H9 (cell line): Measurements from ENCODE around the gene SP110. TPM values are rescaled to one million over a fixed set of nuclear protein-coding genes. Genes with fewer than 3 reads are reported as not detected.
"Not testable (repeated sequence)": the region's sequence is repeated elsewhere in the genome, so short reads cannot be mapped to it uniquely, and the experiment has no call there.

Experiments used
- DNase-seq: peaks from one replicate; pipeline ENCODE4 v3.0.0-alpha.2; 2017
- H2AFZ ChIP-seq: one replicate; pipeline ENCODE4 v1.6.1; 2013; ENCODE audit warnings: mild to moderate bottlenecking, low read length, control low read depth, moderate library complexity
- H2AK5ac ChIP-seq: 2 replicates; pipeline ENCODE4 v1.6.1; 2013; ENCODE audit warnings: low read length, control low read depth, mixed read lengths; ENCODE audit not compliant: insufficient read length
- H2BK120ac ChIP-seq: one replicate; pipeline ENCODE4 v1.6.1; 2013; ENCODE audit warnings: low read depth, mild to moderate bottlenecking, low read length, control low read depth, inconsistent platforms; ENCODE audit not compliant: poor library complexity, severe bottlenecking
- H2BK12ac ChIP-seq: 2 replicates; pipeline ENCODE4 v1.6.1; 2013; ENCODE audit warnings: low read length, control low read depth, mixed read lengths, low read depth; ENCODE audit not compliant: insufficient read length
- H2BK15ac ChIP-seq: 2 replicates; pipeline ENCODE4 v1.6.1; 2013; ENCODE audit warnings: low read depth, low read length, control low read depth
- H2BK20ac ChIP-seq: one replicate; pipeline ENCODE4 v1.6.1; 2013; ENCODE audit warnings: low read depth, mild to moderate bottlenecking, low read length, control low read depth, inconsistent platforms; ENCODE audit not compliant: poor library complexity, severe bottlenecking
- H2BK5ac ChIP-seq: 2 replicates; pipeline ENCODE4 v1.6.1; 2013; ENCODE audit warnings: low read length, control low read depth, mixed read lengths; ENCODE audit not compliant: insufficient read length
- H3K14ac ChIP-seq: 2 replicates; pipeline ENCODE4 v1.6.1; 2013; ENCODE audit warnings: low read length, control low read depth; ENCODE audit not compliant: insufficient read depth
- H3K18ac ChIP-seq: 2 replicates; pipeline ENCODE4 v1.6.1; 2013; ENCODE audit warnings: low read depth, mild to moderate bottlenecking, mixed read lengths, low read length, control low read depth; ENCODE audit not compliant: insufficient read length
- H3K23ac ChIP-seq: 2 replicates; pipeline ENCODE4 v1.6.1; 2013; ENCODE audit warnings: low read length, control low read depth, mixed read lengths, low read depth; ENCODE audit not compliant: insufficient read length
- H3K23me2 ChIP-seq: 2 replicates; pipeline ENCODE4 v1.6.1; 2013; ENCODE audit warnings: low read depth, mild to moderate bottlenecking, mixed read lengths, low read length, control low read depth; ENCODE audit not compliant: insufficient read length, poor library complexity, severe bottlenecking
- H3K27ac ChIP-seq: 2 replicates; pipeline ENCODE4 v1.5.1; 2013; ENCODE audit warnings: low read length, control low read depth, mixed read lengths, low read depth; ENCODE audit not compliant: insufficient read length
- H3K27me3 ChIP-seq: 2 replicates; pipeline ENCODE4 v1.6.1; 2013; ENCODE audit warnings: low read length, control low read depth, inconsistent platforms; ENCODE audit not compliant: insufficient read depth
- H3K4ac ChIP-seq: 2 replicates; pipeline ENCODE4 v1.6.1; 2013; ENCODE audit warnings: low read depth, mild to moderate bottlenecking, control low read depth, inconsistent platforms, low read length, moderate library complexity
- H3K4me1 ChIP-seq: 2 replicates; pipeline ENCODE4 v1.6.1; 2013; ENCODE audit warnings: low read length, control low read depth, inconsistent platforms; ENCODE audit not compliant: insufficient read depth
- H3K4me2 ChIP-seq: 2 replicates; pipeline ENCODE4 v1.6.1; 2013; ENCODE audit warnings: low read length, control low read depth, mixed read lengths; ENCODE audit not compliant: insufficient read length, insufficient read depth
- H3K56ac ChIP-seq: 2 replicates; pipeline ENCODE4 v1.6.1; 2013; ENCODE audit warnings: low read depth, mild to moderate bottlenecking, mixed read lengths, low read length, control low read depth; ENCODE audit not compliant: insufficient read length
- H3K79me1 ChIP-seq: 2 replicates; pipeline ENCODE4 v1.6.1; 2013; ENCODE audit warnings: low read depth, mild to moderate bottlenecking, moderate library complexity, low read length, control low read depth, inconsistent platforms; ENCODE audit not compliant: insufficient read depth, poor library complexity, severe bottlenecking
- H3K79me2 ChIP-seq: 2 replicates; pipeline ENCODE4 v1.6.1; 2013; ENCODE audit warnings: low read length, control low read depth, inconsistent platforms; ENCODE audit not compliant: insufficient read depth
- H3K9ac ChIP-seq: 2 replicates; pipeline ENCODE4 v1.6.1; 2013; ENCODE audit warnings: low read length, control low read depth, mixed read lengths; ENCODE audit not compliant: insufficient read length; ENCODE audit errors: extremely low read depth
- H3K9me3 ChIP-seq: one replicate; pipeline ENCODE4 v1.6.1; 2013; ENCODE audit warnings: low read depth, low read length, inconsistent platforms; ENCODE audit not compliant: control insufficient read depth
- H3T11ph ChIP-seq: one replicate; pipeline ENCODE4 v1.6.1; 2013; ENCODE audit warnings: mild to moderate bottlenecking, low read length, control low read depth, inconsistent platforms
- H4K20me1 ChIP-seq: one replicate; pipeline ENCODE4 v1.6.1; 2013; ENCODE audit not compliant: control insufficient read depth, insufficient read length, insufficient read depth
- H4K5ac ChIP-seq: 2 replicates; pipeline ENCODE4 v1.6.1; 2013; ENCODE audit warnings: low read depth, mild to moderate bottlenecking, mixed read lengths, low read length, control low read depth; ENCODE audit not compliant: insufficient read length
- H4K8ac ChIP-seq: replicated peaks from 2 replicates; pipeline ENCODE4 v1.6.1; 2013; ENCODE audit warnings: low read length, control low read depth, mixed read lengths, low read depth; ENCODE audit not compliant: insufficient read length
- H4K91ac ChIP-seq: 2 replicates; pipeline ENCODE4 v1.6.1; 2013; ENCODE audit warnings: low read depth, mild to moderate bottlenecking, moderate library complexity, mixed read lengths, low read length, control low read depth; ENCODE audit not compliant: insufficient read length
- H3K27ac Mint-ChIP-seq, 3 experiments: 2 replicates in 2 of 3; 3 replicates in 1 of 3; pipeline ENCODE4 v1.8.0; 2020 to 2021; ENCODE audit warnings: mixed read lengths in 3 of 3, mild to moderate bottlenecking in 1 of 3, moderate library complexity in 1 of 3
- H3K27me3 Mint-ChIP-seq: 2 replicates; pipeline ENCODE4 v1.8.0; 2021; ENCODE audit warnings: low read depth, mild to moderate bottlenecking, moderate library complexity, mixed read lengths
- H3K36me3 Mint-ChIP-seq, 3 experiments: 2 replicates in 2 of 3; 3 replicates in 1 of 3; pipeline ENCODE4 v1.8.0; 2020 to 2021; ENCODE audit warnings: low read depth in 3 of 3, mixed read lengths in 3 of 3; ENCODE audit not compliant: insufficient read depth in 1 of 3
- H3K4me1 Mint-ChIP-seq, 2 experiments: 2 replicates each; pipeline ENCODE4 v1.8.0; 2020; ENCODE audit warnings: mixed read lengths in 2 of 2
- H3K4me3 Mint-ChIP-seq, 2 experiments: 2 replicates in 1 of 2; 3 replicates in 1 of 2; pipeline ENCODE4 v1.8.0; 2020 to 2021; ENCODE audit warnings: mild to moderate bottlenecking in 2 of 2, mixed read lengths in 2 of 2, moderate library complexity in 1 of 2
- H3K9me3 Mint-ChIP-seq, 2 experiments: 2 replicates in 1 of 2; 3 replicates in 1 of 2; pipeline ENCODE4 v1.8.0; 2020; ENCODE audit warnings: mild to moderate bottlenecking in 2 of 2, mixed read lengths in 2 of 2, moderate library complexity in 1 of 2
- WGBS: extraction: QIAGEN DNeasy Blood & Tissue Kit; methylation state at CpG from one replicate; pipeline ENCODE4 v1.1.7; 2013; ENCODE audit warnings: missing lambda C conversion rate, low lambda C conversion rate, mixed read lengths; ENCODE audit not compliant: insufficient read length; ENCODE audit errors: extremely low coverage; 5-methylcytosine and 5-hydroxymethylcytosine counted together
- total RNA-seq: library from RNA; stranded (reverse); gene quantifications from 2 replicates; pipeline ENCODE4 v1.2.1, GENCODE V29; 2021
- TF ChIP-seq, protein P1 (sequence below): fragments of 200-600 bp; sonication (generic); conservative IDR thresholded peaks from 3 replicates; pipeline ENCODE4 v1.8.0; 2021; ENCODE audit warnings: antibody characterized with exemption, mild to moderate bottlenecking

Gene SP110
- total RNA-seq, 1 experiment from 2014 or later: 3.7 TPM

DNA sequence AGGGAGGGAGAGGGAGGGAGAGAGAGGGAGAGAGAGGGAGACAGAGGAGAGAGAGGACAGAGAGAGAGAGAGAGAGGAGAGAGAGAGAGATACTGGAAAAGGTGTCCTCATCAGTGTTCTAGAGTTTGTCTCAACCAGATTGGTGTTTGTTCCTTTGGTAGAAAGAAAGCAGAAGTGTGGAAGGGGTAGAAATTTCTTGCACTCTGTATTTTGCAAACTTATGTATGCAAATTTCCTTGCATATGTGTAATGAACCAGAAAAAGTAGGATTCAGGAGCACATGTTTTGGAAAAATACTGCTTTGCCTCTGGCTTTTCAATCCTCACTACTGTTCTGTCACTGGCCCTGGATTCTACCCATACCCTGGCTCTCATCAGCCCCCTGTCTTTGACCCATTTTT lies 4.7 kb upstream of the SP110 start:
- TF ChIP-seq, protein P1, sequence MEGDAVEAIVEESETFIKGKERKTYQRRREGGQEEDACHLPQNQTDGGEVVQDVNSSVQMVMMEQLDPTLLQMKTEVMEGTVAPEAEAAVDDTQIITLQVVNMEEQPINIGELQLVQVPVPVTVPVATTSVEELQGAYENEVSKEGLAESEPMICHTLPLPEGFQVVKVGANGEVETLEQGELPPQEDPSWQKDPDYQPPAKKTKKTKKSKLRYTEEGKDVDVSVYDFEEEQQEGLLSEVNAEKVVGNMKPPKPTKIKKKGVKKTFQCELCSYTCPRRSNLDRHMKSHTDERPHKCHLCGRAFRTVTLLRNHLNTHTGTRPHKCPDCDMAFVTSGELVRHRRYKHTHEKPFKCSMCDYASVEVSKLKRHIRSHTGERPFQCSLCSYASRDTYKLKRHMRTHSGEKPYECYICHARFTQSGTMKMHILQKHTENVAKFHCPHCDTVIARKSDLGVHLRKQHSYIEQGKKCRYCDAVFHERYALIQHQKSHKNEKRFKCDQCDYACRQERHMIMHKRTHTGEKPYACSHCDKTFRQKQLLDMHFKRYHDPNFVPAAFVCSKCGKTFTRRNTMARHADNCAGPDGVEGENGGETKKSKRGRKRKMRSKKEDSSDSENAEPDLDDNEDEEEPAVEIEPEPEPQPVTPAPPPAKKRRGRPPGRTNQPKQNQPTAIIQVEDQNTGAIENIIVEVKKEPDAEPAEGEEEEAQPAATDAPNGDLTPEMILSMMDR: no peak
- H2AFZ ChIP-seq: no peak overlapping the region
- no peak overlapping the region for H3K27ac Mint-ChIP-seq

DNA sequence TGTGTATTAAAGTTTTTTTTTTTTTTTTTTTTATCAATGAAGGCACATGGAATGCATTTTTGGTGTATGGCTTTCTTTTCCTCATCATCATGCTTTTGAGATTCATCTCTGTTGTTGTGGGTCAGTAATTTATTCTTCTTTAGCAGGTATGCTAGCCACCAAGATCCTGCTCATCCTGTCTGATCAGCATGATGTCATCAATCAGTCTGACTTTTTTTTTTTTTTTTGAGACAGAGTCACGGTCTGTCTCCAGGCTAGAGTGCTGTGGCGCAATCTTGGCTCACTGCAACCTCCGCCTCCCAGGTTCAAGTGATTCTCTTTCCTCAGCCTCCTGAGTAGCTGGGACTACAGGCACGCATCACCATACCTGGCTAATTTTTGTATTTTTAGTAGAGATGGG lies 3.0 kb upstream of the SP110 start:
- H3K18ac ChIP-seq, H4K8ac ChIP-seq, H3K27ac Mint-ChIP-seq, H3K27me3 ChIP-seq, H2BK12ac ChIP-seq, H3K27ac ChIP-seq, H3K14ac ChIP-seq, H3K27me3 Mint-ChIP-seq, H3K36me3 Mint-ChIP-seq, H3K9me3 ChIP-seq, H4K91ac ChIP-seq, H3K23me2 ChIP-seq, H2BK20ac ChIP-seq, H3K23ac ChIP-seq, H3T11ph ChIP-seq, H3K4me3 Mint-ChIP-seq, H2BK120ac ChIP-seq, H2BK5ac ChIP-seq, H3K79me1 ChIP-seq, H3K4me1 ChIP-seq, H2AFZ ChIP-seq, H3K9ac ChIP-seq, H3K9me3 Mint-ChIP-seq, H3K56ac ChIP-seq, H2AK5ac ChIP-seq, H2BK15ac ChIP-seq, H3K4ac ChIP-seq, H3K79me2 ChIP-seq, H4K20me1 ChIP-seq, DNase-seq, H3K4me2 ChIP-seq, H4K5ac ChIP-seq: not testable (repeated sequence)
- WGBS: no CpG with 5 or more reads among the region's 4 CpGs
- peaks cover 9 to 10% of the 10 kb centered on the region in 2 experiments for H3K4me1 Mint-ChIP-seq

More for the DNA sequence above, 4.7 kb upstream of the SP110 start:
- no peaks in the 10 kb centered on the region for H3K4me1 ChIP-seq
- no peak overlapping the region for H3K4ac ChIP-seq
- H2BK12ac ChIP-seq: no peak overlapping the region
- Mint-ChIP-seq H3K9me3 (no peaks in the 10 kb centered on the region), H3K4me3 (no peak overlapping the region), H3K4me1 (peaks cover 9 to 10% of the 10 kb centered on the region in 2 experiments), H3K36me3 (no peaks in the 10 kb centered on the region), H3K27me3 (no peaks in the 10 kb centered on the region)
- H4K91ac ChIP-seq: no peak overlapping the region
- DNase-seq: no peak
- no peaks in the 10 kb centered on the region for H3K79me2 ChIP-seq
- no peak overlapping the region for H4K5ac ChIP-seq
- H2AK5ac ChIP-seq: no peak overlapping the region
- H2BK120ac ChIP-seq: no peak overlapping the region
- no peak overlapping the region for H4K8ac ChIP-seq
- H2BK20ac ChIP-seq: no peak overlapping the region
- no peak overlapping the region for H2BK15ac ChIP-seq
- H3K23ac ChIP-seq: no peak overlapping the region
- H2BK5ac ChIP-seq: no peak overlapping the region
- H4K20me1 ChIP-seq: no peaks in the 10 kb centered on the region
- H3K18ac ChIP-seq: no peak overlapping the region
- no peaks in the 10 kb centered on the region for H3K27me3 ChIP-seq
- H3K9ac ChIP-seq: no peak overlapping the region
- H3K79me1 ChIP-seq: no peaks in the 10 kb centered on the region
- H3K9me3 ChIP-seq: no peaks in the 10 kb centered on the region
- no peak overlapping the region for H3T11ph ChIP-seq
- H3K14ac ChIP-seq: no peak overlapping the region
- H3K27ac ChIP-seq: no peak overlapping the region
- H3K4me2 ChIP-seq: no peak overlapping the region
- no peak overlapping the region for H3K56ac ChIP-seq
- H3K23me2 ChIP-seq: peaks cover 6% of the 10 kb centered on the region
